PC-3 (cell line): Measurements from ENCODE around the gene HSPB6. TPM values are rescaled to one million over a fixed set of nuclear protein-coding genes. Genes with fewer than 3 reads are reported as not detected.

Experiments used
- ATAC-seq: fragments of 200-7000 bp; cut with Tn5 transposase; 2 replicates; pipeline ENCODE4 v1.9.1; 2020; ENCODE audit warnings: mild to moderate bottlenecking, moderate library complexity
- BruUV-seq: library from RNA; stranded (reverse); fragments of 400-500 nt; replicated peaks from 2 replicates; lab custom pipeline; 2021; lab: Mats Ljungman, UMichigan
- CTCF ChIA-PET: fragments of 300-600 bp; sonication (Branson Sonifier 250); formaldehyde crosslinking; loops from one replicate; lab custom pipeline; 2022; ENCODE audit warnings: antibody characterized with exemption; lab: Charles Lee
- POLR2A ChIA-PET: fragments of 300-600 bp; sonication (Branson Sonifier 250); formaldehyde crosslinking; loops from one replicate; lab custom pipeline; 2022; ENCODE audit warnings: antibody characterized with exemption; ENCODE audit not compliant: unreplicated experiment; lab: Charles Lee
- DNase-seq: peaks from one replicate; pipeline ENCODE4 v3.0.0-alpha.2; 2015
- H2AFZ ChIP-seq: fragments of 300-600 bp; sonication (generic); 2 replicates; pipeline ENCODE4 v1.6.0; 2016; ENCODE audit warnings: antibody characterized with exemption, low read length
- H3F3A ChIP-seq: fragments of 300-600 bp; sonication (generic); one replicate; pipeline ENCODE4 v1.6.0; 2017; ENCODE audit warnings: antibody characterized with exemption, low read length, control low read depth, mild to moderate bottlenecking; ENCODE audit not compliant: unreplicated experiment
- H3K27ac ChIP-seq: fragments of 300-600 bp; sonication (generic); 2 replicates; pipeline ENCODE4 v1.5.1; 2016; ENCODE audit warnings: mild to moderate bottlenecking, low read length
- H3K27me3 ChIP-seq: fragments of 300-600 bp; sonication (generic); 2 replicates; pipeline ENCODE4 v1.6.1; 2016; ENCODE audit warnings: low read length, mixed read lengths
- H3K36me3 ChIP-seq: fragments of 300-600 bp; sonication (generic); 2 replicates; pipeline ENCODE4 v1.6.1; 2016; ENCODE audit warnings: low read depth, mixed run types, low read length, mixed read lengths
- H3K4me1 ChIP-seq: fragments of 300-600 bp; sonication (generic); 2 replicates; pipeline ENCODE4 v1.5.1; 2016; ENCODE audit warnings: low read length; ENCODE audit not compliant: insufficient read depth
- H3K4me2 ChIP-seq: fragments of 300-600 bp; sonication (generic); 2 replicates; pipeline ENCODE4 v1.6.0; 2016; ENCODE audit warnings: low read length
- H3K4me3 ChIP-seq: fragments of 300-600 bp; sonication (generic); 2 replicates; pipeline ENCODE4 v1.5.1; 2016; ENCODE audit warnings: mild to moderate bottlenecking, low read length, mixed read lengths
- H3K79me2 ChIP-seq: fragments of 300-600 bp; sonication (generic); 2 replicates; pipeline ENCODE4 v1.6.1; 2017; ENCODE audit warnings: low read length, mixed read lengths
- H3K9ac ChIP-seq: fragments of 300-600 bp; sonication (generic); 2 replicates; pipeline ENCODE4 v1.6.0; 2016; ENCODE audit warnings: mild to moderate bottlenecking, low read length
- H3K9me2 ChIP-seq: fragments of 300-600 bp; sonication (generic); replicated peaks from 2 replicates; pipeline ENCODE4 v1.6.1; 2016; ENCODE audit warnings: mixed run types, low read length, mixed read lengths
- H3K9me3 ChIP-seq: fragments of 300-600 bp; sonication (generic); 2 replicates; pipeline ENCODE4 v1.6.1; 2016; ENCODE audit warnings: low read length, mixed read lengths
- H4K20me1 ChIP-seq: fragments of 300-600 bp; sonication (generic); 2 replicates; pipeline ENCODE4 v1.6.1; 2016; ENCODE audit warnings: low read length, mixed read lengths
- CTCF ChIP-seq: fragments of 300-600 bp; sonication (generic); conservative IDR thresholded peaks from 2 replicates; pipeline ENCODE4 v1.5.1; 2017; ENCODE audit warnings: antibody characterized with exemption, low read depth, mild to moderate bottlenecking, low read length
- EZH2 ChIP-seq: fragments of 300-600 bp; sonication (generic); IDR thresholded peaks from one replicate; pipeline ENCODE4 v1.6.1; 2017; ENCODE audit warnings: antibody characterized with exemption, mild to moderate bottlenecking, low read length; ENCODE audit not compliant: unreplicated experiment
- EZH2phosphoT487 ChIP-seq: fragments of 300-600 bp; sonication (generic); IDR thresholded peaks from 2 replicates; pipeline ENCODE4 v1.6.1; 2018; ENCODE audit warnings: mild to moderate bottlenecking, antibody characterized with exemption, low read length, borderline replicate concordance
- intact Hi-C: fragments of 100-400 bp; cut with micrococcal nuclease; formaldehyde crosslinking; loops from 2 replicates; pipeline ENCODE4 v1.9.0; 2023
- total RNA-seq: library from RNA; depleted of rRNA; stranded (reverse); fragments of >200 nt; gene quantifications from 2 replicates; pipeline ENCODE4 v1.2.3, GENCODE V29; 2014

Gene HSPB6
- total RNA-seq, 1 experiment from 2014 or later = not detected

DNA sequence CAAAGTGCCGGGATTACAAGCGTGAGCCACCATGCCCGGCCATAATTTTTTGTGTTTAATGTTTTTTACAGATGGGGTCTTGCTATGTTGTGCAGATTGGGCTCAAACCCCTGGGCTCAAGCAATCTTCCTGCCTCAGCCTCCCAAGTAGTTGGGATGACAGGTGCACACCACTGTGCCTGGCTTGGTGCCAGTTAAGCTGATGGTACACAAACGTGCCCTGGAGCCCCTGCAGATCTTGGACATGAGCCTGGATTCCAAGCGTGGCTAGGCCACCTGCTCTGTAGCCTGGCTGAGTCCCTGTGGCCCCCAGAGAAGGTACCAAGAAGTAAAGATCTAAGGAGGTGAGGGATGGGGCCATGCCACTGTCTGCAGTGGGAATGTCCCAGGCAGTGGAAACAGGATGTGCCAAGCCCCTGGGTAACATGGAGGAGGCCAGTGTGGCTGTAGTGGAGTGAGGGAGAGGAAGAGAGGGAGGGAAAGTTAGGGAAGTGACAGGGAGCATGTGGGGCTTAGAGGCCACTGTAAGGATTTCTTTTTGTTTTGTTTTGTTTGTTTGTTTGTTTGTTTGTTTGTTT is 48.8 kb upstream of the HSPB6 start:
- Histone ChIP-seq H3K27ac (no peak overlapping the region), H3K4me2 (no peak overlapping the region), H2AFZ (no peak overlapping the region), H3K9ac (no peak overlapping the region), H3K36me3 (no peaks in the 10 kb centered on the region), H3F3A (no peaks in the 10 kb centered on the region), H4K20me1 (no peaks in the 10 kb centered on the region), H3K79me2 (no peaks in the 10 kb centered on the region), H3K4me1 (no peaks in the 10 kb centered on the region), H3K4me3 (no peak overlapping the region), H3K9me3 (no peaks in the 10 kb centered on the region), H3K27me3 (no peaks in the 10 kb centered on the region), H3K9me2 (no peaks in the 10 kb centered on the region)
- BruUV-seq = no TSS peak
- ATAC-seq = no peak
- no peak for DNase-seq
- CTCF ChIA-PET = no interaction called here
- intact Hi-C loops = no loop called here
- POLR2A ChIA-PET = no interaction called here
- TF ChIP-seq EZH2 (no peak), EZH2phosphoT487 (no peak), CTCF (no peak)

GRCh38 chr19:35801828-35802227 is 45.0 kb upstream of the HSPB6 start:
- no peak overlapping the region for H3K9ac ChIP-seq
- intact Hi-C loops = no loop called here
- no peaks in the 10 kb centered on the region for H4K20me1 ChIP-seq
- BruUV-seq = no TSS peak
- no peak overlapping the region for H3K27ac ChIP-seq
- no peaks in the 10 kb centered on the region for H3K9me2 ChIP-seq
- no peak overlapping the region for H3K4me3 ChIP-seq
- DNase-seq (no peak), ATAC-seq (no peak)
- ChIA-PET CTCF (no interaction called here), POLR2A (no interaction called here)
- H3K27me3 ChIP-seq = no peaks in the 10 kb centered on the region
- no peak overlapping the region for H2AFZ ChIP-seq
- H3F3A ChIP-seq = no peaks in the 10 kb centered on the region
- no peaks in the 10 kb centered on the region for H3K79me2 ChIP-seq
- no peak overlapping the region for H3K4me2 ChIP-seq
- no peaks in the 10 kb centered on the region for H3K36me3 ChIP-seq
- no peak for TF ChIP-seq EZH2phosphoT487
- no peak for TF ChIP-seq CTCF
- TF ChIP-seq EZH2 = no peak
- no peaks in the 10 kb centered on the region for H3K4me1 ChIP-seq
- H3K9me3 ChIP-seq = no peaks in the 10 kb centered on the region

DNA sequence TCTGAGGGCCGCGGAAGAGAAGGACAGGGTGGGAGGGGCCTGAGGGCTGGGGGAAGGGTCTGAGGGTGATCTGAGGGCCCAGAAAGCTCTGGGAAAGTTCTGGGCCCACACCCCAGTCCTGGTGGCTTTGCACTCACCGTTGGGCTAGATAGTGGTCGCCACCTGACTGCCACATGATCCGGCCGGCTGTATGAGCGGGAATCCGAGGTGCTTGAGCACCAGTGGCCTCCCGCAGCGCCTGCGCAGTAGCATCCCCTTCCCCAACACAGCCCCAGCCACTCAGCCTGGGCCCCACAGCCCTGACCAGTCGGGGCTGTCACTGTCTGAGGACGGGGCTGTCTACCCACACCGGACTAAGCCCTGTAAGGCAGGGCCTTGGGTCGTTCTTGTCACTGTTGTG is 40.8 kb upstream of the HSPB6 start:
- Histone ChIP-seq H3K4me1 (no peaks in the 10 kb centered on the region), H3K9ac (no peak overlapping the region), H4K20me1 (no peaks in the 10 kb centered on the region), H3F3A (no peaks in the 10 kb centered on the region), H3K4me3 (no peak overlapping the region), H3K27me3 (no peaks in the 10 kb centered on the region), H3K36me3 (no peaks in the 10 kb centered on the region), H3K4me2 (no peak overlapping the region), H3K27ac (no peak overlapping the region), H3K79me2 (no peaks in the 10 kb centered on the region), H3K9me2 (no peaks in the 10 kb centered on the region), H3K9me3 (no peaks in the 10 kb centered on the region), H2AFZ (no peak overlapping the region)
- BruUV-seq = no TSS peak
- DNase-seq (no peak), ATAC-seq (no peak)
- TF ChIP-seq EZH2 (no peak), EZH2phosphoT487 (no peak), CTCF (no peak)
- CTCF ChIA-PET = no interaction called here
- POLR2A ChIA-PET = no interaction called here
- intact Hi-C loops = no loop called here
